ENCODE results near the gene ZGLP1.
A peak's percentile ranks its signal among the peaks of the same experiment; 100 is the strongest.

Gene ZGLP1

DNA sequence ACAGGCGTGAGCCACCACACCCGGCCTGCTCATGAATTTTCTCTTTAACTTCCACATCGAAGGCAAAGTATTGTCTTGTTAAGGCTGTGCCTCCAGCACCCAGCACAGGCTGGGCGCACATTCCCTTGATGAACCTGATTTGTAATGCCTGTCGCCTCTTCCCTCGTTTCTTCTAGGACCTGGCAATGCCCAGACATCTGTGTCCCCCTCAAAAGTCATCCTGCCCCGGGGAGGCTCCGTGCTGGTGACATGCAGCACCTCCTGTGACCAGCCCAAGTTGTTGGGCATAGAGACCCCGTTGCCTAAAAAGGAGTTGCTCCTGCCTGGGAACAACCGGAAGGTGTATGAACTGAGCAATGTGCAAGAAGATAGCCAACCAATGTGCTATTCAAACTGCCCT lies 35.0 kb downstream of the ZGLP1 start:
- DNase-seq: no peak

DNA sequence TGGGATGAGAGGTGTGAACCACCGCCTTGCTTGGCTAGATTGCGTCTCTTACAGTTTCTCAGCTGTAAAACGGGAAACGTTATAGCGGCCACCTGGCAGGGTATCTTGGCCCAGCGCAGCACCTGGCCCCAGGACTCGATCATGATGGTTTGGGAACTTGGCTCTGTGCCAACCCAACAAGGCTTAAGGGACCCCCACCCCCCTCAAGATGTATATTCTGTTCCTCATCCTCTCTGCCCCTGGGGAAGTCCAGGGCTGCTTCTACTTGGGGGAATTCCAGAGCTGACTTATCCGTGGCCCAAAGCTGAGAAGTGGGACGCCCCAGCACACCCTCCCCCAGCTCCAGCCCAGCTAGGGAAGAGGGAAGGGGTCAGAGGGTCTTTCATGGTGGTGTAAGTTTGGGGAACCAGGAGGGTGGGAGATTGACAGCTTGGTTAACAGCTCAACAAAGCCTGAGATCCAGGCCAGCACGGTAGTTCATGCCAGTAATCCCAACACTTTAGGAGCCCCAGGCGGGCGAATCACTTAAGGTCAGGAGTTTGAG lies 38.0 kb downstream of the ZGLP1 start:
- DNase-seq: peak; percentile 89 to 92

- DNase-seq: peak; percentile 98
Measured at GRCh38 chr19:10270616-10271394, 38.8 kb downstream of the ZGLP1 start, which contains the start of gene ICAM1. Gene ICAM1 (plus strand): TSS chr19:10271120. CDS start chr19:10271160, 40 bp downstream.

DNA sequence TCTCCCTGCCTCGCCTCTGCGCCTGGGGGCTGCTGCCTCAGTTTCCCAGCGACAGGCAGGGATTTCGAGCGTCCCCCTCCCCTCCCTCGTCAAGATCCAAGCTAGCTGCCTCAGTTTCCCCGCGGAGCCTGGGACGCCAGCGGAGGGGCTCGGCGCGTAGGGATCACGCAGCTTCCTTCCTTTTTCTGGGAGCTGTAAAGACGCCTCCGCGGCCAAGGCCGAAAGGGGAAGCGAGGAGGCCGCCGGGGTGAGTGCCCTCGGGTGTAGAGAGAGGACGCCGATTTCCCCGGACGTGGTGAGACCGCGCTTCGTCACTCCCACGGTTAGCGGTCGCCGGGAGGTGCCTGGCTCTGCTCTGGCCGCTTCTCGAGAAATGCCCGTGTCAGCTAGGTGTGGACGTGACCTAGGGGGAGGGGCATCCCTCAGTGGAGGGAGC lies 39.4 kb downstream of the ZGLP1 start:
- DNase-seq: peak; percentile 94

DNA sequence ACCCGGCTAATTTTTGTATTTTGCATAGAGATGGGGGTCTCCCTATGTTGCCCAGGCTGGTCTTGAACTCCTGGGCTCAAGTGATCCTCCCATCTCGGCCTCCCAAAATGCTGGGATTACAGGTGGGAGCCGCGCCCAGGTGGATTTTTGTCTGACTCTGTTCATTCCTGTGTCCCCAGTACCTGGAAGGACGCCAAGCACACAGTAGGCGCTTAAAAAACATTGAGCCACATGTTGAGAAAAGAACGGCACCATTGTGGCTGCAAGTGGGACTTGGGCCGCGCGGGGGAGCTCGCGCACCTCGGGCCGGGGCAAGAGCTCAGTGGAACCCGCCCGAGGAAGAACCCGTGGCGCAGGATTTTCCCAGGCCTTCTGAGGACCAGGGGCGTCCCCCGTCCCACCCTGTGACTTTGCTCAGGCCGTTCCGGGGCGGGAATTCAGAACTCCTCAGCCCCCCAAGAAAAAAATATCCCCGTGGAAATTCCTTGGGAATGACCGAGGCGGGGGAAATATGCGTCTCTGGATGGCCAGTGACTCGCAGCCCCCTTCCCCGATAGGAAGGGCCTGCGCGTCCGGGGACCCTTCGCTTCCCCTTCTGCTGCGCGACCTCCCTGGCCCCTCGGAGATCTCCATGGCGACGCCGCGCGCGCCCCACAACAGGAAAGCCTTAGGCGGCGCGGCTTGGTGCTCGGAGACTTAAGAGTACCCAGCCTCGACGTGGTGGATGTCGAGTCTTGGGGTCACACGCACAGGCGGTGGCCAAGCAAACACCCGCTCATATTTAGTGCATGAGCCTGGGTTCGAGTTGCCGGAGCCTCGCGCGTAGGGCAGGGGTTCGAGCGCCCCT lies 40.1 kb downstream of the ZGLP1 start:
- DNase-seq: peak; percentile 98 to 99

GRCh38 chr19:10268071-10268470 lies 41.5 kb downstream of the ZGLP1 start:
- no peak for DNase-seq

- no peak for DNase-seq
Measured at GRCh38 chr19:10266706-10267105, 42.9 kb downstream of the ZGLP1 start.

- DNase-seq: no peak
Measured at GRCh38 chr19:10262771-10263170, 46.8 kb downstream of the ZGLP1 start.

DNA sequence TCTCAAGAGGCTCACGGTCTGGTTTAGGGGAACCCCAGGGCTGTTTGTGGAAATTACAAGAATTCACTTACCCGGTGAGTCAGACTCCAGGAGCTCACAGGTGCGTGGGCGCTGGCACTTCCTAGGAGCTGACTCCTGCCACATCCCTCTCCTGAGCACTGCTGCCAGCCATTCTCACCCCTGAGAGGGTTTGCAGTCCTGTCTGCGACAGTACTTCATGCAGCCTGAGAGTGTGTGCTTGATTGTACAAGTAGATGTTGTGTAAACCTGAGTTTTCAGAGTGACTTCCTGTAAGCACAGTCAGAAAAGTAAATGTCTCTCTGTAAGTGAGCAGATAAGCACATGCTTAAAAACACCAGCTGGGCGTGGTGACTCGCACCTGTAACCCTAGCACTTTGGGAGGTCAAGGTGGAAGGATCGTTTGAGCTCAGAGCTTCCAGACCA lies 49.5 kb downstream of the ZGLP1 start:
- DNase-seq: peak in 1 of 2 donors; percentile 83

- DNase-seq: peak; percentile 91 to 95
Measured at GRCh38 chr19:10259162-10259905, 50.3 kb downstream of the ZGLP1 start.

- no peak for DNase-seq
Measured at GRCh38 chr19:10258080-10258710, 51.4 kb downstream of the ZGLP1 start.

DNA sequence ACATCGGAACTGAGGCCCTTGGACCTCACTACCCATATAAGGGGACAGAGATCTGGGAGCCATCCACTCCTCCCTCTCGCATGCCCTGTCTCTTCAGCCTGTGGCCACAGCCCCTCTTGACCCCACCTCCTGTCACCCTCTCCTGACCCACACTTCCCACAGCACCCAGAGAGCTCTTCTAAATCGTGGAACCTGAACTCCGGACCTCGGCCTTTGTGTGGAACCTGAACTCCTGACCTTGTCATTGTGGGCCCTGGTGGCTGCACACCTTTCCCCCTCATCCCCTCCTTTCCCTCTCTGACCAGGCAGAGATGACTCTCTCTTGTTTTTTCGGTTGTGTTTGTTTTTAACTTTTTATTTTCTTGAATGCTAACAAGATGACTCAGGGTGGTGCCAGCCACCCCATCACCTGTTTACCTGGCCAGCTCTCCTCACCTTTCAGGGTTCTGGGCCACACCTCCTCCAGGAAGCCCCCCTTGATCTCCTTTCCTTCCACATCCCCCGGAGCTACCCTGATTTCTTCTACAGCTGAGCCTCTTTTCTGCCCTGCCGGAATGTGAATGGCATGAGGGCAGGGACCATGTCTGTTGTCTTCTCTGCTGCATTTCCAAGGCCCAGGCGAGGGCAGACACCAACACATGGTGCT lies 52.5 kb downstream of the ZGLP1 start:
- DNase-seq: no peak

- DNase-seq: no peak
Measured at GRCh38 chr19:10256551-10256950, 53.1 kb downstream of the ZGLP1 start.

DNA sequence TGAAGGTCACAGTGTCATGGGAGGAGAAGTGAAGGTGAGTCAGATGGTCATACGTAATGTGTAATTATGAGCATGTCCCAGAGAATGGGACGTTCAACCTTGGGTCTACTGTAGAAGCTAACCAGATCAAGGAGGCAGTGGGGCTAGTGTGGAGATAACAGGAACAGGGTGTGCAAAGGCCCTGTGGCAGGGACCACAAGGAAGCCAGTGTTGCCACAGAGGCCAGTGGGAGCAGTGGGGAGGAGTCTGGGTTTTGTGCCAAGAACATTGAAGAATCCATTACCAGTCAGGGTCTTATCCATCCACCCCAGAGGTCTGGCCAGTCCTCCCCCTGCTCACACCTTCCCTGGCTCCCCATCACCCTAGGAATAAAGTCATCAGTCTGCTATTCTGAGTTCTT lies 54.3 kb downstream of the ZGLP1 start:
- DNase-seq: no peak
